SU-DHL-6 (cell line): ENCODE measurements around the gene TSNAX.

Experiments
- EZH2phosphoT487 ChIP-seq: fragments of 200-600 bp; sonication (generic), shearing (Covaris generic); conservative IDR thresholded peaks from 2 replicates; pipeline ENCODE4 v1.6.1; 2018; ENCODE audit warnings: mild to moderate bottlenecking, antibody characterized with exemption, low read length, moderate library complexity, mixed read lengths
- TF ChIP-seq, protein P1 (sequence below): fragments of 200-600 bp; sonication (generic); IDR thresholded peaks from one replicate; pipeline ENCODE4 v1.5.1; 2017; ENCODE audit warnings: antibody characterized with exemption, mild to moderate bottlenecking, low read length, moderate library complexity; ENCODE audit not compliant: insufficient read depth, poor library complexity, severe bottlenecking

DNA sequence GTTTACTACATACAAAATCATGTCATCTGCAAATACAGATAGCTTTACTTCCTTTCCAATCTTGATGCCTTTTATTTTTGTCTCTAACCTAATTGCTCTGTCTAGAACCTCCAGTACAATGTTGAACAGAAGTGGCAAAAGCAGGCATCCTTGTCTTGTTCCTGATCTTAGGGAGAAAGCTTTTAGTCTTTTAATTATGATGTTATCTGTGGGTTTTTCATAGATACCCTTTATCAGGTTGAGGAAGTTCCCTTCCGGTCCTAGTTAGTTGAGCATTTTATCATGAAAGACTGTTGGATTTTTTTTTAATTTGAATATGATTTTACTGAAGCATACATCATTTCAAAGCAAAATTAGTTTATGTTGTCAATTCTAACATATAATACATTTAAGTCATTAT, 52.4 kb downstream of the TSNAX start:
- TF ChIP-seq, protein P1, sequence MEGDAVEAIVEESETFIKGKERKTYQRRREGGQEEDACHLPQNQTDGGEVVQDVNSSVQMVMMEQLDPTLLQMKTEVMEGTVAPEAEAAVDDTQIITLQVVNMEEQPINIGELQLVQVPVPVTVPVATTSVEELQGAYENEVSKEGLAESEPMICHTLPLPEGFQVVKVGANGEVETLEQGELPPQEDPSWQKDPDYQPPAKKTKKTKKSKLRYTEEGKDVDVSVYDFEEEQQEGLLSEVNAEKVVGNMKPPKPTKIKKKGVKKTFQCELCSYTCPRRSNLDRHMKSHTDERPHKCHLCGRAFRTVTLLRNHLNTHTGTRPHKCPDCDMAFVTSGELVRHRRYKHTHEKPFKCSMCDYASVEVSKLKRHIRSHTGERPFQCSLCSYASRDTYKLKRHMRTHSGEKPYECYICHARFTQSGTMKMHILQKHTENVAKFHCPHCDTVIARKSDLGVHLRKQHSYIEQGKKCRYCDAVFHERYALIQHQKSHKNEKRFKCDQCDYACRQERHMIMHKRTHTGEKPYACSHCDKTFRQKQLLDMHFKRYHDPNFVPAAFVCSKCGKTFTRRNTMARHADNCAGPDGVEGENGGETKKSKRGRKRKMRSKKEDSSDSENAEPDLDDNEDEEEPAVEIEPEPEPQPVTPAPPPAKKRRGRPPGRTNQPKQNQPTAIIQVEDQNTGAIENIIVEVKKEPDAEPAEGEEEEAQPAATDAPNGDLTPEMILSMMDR = no peak
- no peak for TF ChIP-seq EZH2phosphoT487
